Uterus (tissue), 2 donors: ENCODE results near the gene AUTS2.

Source experiments
- CTCF ChIP-seq, 4 experiments: fragments of 200-600 bp in 2 of 4; fragments of 450-650 bp in 2 of 4; sonication (generic) in 2 of 4; IDR thresholded peaks; one replicate each; pipeline ENCODE4 v1.5.1; 2016 to 2019; ENCODE audit warnings: antibody characterized with exemption in 4 of 4, mild to moderate bottlenecking in 2 of 4, moderate library complexity in 1 of 4
- POLR2A ChIP-seq, 2 donors: fragments of 450-650 bp; IDR thresholded peaks; one replicate each; pipeline ENCODE4 v1.6.1; 2016; ENCODE audit warnings: antibody characterized with exemption in 2 of 2, mild to moderate bottlenecking in 1 of 2, moderate library complexity in 1 of 2

- no peak for TF ChIP-seq POLR2A (IDR thresholded peaks at IDR 0.05)
- no peak for TF ChIP-seq CTCF (IDR thresholded peaks at IDR 0.05)
These were observed 141.7 kb downstream of the AUTS2 start for GRCh38 chr7:69739931-69740431.
